Activated naive CD4-positive, alpha-beta T cell treated with anti-CD3 and anti-CD28 coated beads, Interleukin-2, amount 50 U/mL, for 24 hours (primary cell): ENCODE results near the gene COL21A1.
"Not testable (repeated sequence)": the region's sequence is repeated elsewhere in the genome, so short reads cannot be mapped to it uniquely, and the experiment has no call there.

ENCODE experiments used
- H3K27ac Mint-ChIP-seq: one replicate; pipeline ENCODE4 v1.8.0; 2021; ENCODE audit warnings: mild to moderate bottlenecking, mixed read lengths
- H3K27me3 Mint-ChIP-seq: one replicate; pipeline ENCODE4 v1.8.0; 2021; ENCODE audit warnings: mixed read lengths
- H3K36me3 Mint-ChIP-seq: one replicate; pipeline ENCODE4 v1.8.0; 2021; ENCODE audit warnings: mixed read lengths
- H3K4me1 Mint-ChIP-seq: one replicate; pipeline ENCODE4 v1.8.0; 2021; ENCODE audit warnings: mixed read lengths
- H3K4me3 Mint-ChIP-seq: one replicate; pipeline ENCODE4 v1.8.0; 2021; ENCODE audit warnings: mild to moderate bottlenecking, mixed read lengths
- H3K9me3 Mint-ChIP-seq: one replicate; pipeline ENCODE4 v1.8.0; 2021; ENCODE audit warnings: mixed read lengths

The COL21A1 gene

DNA sequence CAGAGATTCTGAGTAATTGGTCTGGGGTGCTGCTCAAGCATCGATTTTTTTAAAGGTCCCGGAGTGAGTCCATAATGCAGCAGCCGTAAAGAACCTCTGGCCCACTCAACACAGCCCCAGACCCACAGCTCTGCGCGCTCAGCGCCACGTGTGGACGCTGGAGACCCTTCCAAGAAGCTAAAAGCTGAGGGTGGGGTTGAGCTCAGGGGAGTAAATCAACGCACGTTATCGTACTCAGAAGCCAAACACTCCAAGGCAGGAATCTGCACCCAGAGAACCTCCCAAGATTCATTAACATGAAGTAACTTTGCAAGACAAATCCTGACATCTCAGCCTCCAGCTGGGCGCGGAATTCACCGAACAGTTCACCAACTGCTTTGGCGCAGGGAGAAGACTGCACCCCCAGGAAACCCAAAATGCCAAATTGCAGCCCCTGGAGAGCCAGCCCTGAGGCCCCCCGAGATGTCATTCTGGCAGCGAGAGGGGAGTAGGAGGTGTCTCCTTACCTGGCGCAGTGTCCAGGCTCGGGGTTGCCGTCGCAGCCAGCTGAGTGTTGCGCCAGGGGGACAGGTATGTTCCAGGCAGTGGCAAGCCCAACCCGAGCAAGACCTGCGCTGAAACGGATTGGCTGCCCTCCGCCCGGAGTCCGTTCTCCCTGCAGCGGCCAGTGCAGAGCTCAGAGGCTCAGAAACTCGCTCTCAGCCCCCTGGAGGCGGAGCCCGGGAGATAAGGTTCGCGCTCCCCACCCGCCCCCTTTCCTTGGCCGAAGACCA lies at the start of gene COL21A1:
COL21A1 (minus strand) TSS at position 700 of the 773 bp plus-strand sequence. CDS start 64,962 bp downstream, outside the sequence.
- Mint-ChIP-seq H3K4me3 (no peak within 1 kb of the TSS), H3K27ac (no peak within 1 kb of the TSS), H3K36me3 (no peaks in the 10 kb centered on the region), H3K9me3 (no peaks in the 10 kb centered on the region), H3K27me3 (peaks cover 5% of the 10 kb centered on the region), H3K4me1 (no peaks in the 10 kb centered on the region)

DNA sequence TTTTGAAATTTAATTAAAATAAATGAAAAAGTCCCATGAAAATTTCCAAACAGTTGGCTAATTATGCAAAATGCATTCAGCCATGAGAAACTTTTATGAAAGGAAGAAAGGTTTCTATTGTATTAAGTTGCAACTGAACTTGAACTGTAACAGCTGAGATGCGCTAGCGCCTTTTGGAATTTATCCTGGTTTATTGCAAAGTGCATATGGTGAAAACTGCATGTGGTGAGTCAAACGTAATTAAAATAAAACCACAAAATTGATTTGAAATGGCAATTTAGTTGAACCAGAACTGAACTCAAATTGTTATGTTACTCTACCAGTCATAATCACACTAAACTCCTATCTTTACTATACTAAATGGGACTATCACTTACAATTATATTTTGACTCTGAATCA lies 46.4 kb upstream of the COL21A1 start:
- H3K4me1 Mint-ChIP-seq, result no peaks in the 10 kb centered on the region
- H3K9me3 Mint-ChIP-seq, result no peaks in the 10 kb centered on the region

DNA sequence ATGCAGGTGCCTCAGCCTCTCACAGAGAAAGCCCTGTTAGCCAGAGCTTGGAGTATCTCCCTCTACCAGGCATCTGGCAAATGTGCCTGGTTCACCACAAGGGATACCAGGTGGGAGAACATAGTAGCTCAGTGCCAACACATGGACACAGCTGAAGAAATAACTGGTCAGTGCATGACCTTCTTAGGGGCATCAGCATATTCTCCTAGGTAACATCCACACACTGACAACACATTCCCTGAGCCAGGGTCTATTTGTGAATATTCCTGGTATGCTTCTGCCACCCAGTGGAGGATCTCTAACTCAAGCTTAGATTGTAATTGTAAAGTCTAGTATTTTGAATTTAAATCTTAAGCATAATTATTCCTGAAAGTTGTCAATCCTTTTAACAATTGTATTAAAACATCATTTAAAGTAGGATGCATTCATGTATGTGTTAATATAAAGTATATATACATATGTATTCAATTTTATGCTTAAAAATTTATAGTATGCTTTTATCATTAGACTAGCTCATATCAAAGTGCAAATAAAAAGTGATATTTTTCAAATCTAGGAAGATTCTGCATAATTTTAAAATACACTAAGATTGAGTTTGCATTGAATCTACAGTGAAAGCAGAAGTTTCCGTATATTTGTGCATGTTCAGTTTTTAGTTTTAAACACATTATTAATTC lies 45.3 kb upstream of the COL21A1 start:
- H3K27me3 Mint-ChIP-seq, result no peaks in the 10 kb centered on the region
- no peak overlapping the region for H3K4me3 Mint-ChIP-seq
- H3K9me3 Mint-ChIP-seq, result no peaks in the 10 kb centered on the region
- H3K4me1 Mint-ChIP-seq, result no peaks in the 10 kb centered on the region
- no peak overlapping the region for H3K27ac Mint-ChIP-seq
- H3K36me3 Mint-ChIP-seq, result no peaks in the 10 kb centered on the region

More for the DNA sequence above, 46.4 kb upstream of the COL21A1 start:
- Mint-ChIP-seq H3K27me3 (no peaks in the 10 kb centered on the region), H3K36me3 (no peaks in the 10 kb centered on the region), H3K4me3 (no peak overlapping the region), H3K27ac (no peak overlapping the region)

DNA sequence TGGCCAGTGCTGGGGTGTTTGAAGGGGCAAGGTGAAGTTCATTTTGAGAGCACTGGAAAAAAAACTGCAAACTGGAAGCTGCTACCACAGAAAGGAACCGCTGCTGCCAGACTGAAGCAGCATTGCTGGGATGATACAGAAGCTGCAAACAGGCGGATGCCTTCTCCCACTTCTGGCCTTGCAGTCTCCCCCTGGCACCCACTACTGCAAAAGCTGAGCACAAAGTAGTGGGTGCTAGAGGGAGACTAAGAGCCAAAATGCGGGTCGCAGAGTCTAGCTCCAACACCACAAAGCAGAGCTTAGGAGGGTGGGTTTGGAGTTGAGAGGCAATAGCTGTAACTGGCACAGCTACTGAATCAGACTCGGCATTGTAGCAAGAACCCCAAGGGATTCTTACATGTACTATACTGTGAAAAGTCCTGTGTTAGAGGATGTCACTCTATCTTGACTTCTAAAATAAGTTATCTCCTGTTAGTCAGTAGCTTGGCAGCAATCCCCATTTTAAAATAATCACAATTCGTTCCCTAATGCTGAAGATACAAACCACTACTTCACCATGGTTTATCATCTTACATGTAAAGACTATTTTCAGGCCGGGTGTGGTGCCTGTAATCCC lies 44.0 kb upstream of the COL21A1 start:
- H3K4me1 Mint-ChIP-seq, result no peaks in the 10 kb centered on the region
- H3K27me3 Mint-ChIP-seq, result no peaks in the 10 kb centered on the region
- no peak overlapping the region for H3K27ac Mint-ChIP-seq
- no peaks in the 10 kb centered on the region for H3K9me3 Mint-ChIP-seq
- no peaks in the 10 kb centered on the region for H3K36me3 Mint-ChIP-seq
- H3K4me3 Mint-ChIP-seq, result no peak overlapping the region

DNA sequence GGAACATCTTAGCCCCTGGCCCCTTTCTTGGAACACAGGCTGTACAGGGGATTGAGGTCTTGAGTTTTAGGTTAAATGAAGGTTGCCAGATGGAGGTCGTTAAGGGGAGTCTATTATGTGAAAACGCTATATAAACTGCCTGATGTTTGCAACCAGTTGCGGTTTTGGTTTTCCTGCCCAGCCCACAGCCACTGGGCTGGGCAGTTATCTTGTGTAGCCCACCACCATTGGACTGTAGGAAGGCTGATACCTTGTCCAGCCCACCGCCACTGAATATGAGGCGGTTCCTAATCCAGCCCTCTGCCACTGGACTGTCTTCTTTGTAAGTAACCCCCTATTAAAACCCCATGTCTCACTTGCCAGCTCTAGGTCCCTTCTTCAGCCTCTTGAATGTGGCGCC lies 42.3 kb upstream of the COL21A1 start:
- Mint-ChIP-seq H3K27me3 (no peaks in the 10 kb centered on the region), H3K36me3 (no peaks in the 10 kb centered on the region), H3K4me1 (no peaks in the 10 kb centered on the region), H3K27ac (no peak overlapping the region), H3K9me3 (no peaks in the 10 kb centered on the region), H3K4me3 (no peak overlapping the region)

DNA sequence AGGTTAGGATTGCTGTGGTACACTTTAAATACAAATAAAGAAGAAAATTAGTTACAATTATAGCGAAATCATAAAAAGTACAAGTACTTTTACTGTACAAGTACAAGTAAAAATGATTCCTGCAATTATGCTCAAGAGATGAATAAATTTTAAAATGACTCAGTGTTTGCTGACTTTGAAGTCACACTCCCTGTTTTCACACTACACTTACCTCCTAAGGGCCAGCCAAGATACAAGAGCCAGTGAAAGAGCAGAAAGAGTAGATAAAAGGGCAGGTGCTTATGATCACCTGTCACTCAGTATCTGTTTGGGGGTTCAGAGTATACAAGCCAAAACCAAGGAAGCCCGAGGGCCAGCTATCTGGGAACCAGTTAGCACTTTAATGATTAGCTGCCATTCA lies 41.0 kb upstream of the COL21A1 start:
- no peak overlapping the region for H3K27ac Mint-ChIP-seq
- no peaks in the 10 kb centered on the region for H3K36me3 Mint-ChIP-seq
- H3K27me3 Mint-ChIP-seq, result no peaks in the 10 kb centered on the region
- no peaks in the 10 kb centered on the region for H3K4me1 Mint-ChIP-seq
- no peaks in the 10 kb centered on the region for H3K9me3 Mint-ChIP-seq
- H3K4me3 Mint-ChIP-seq, result no peak overlapping the region

DNA sequence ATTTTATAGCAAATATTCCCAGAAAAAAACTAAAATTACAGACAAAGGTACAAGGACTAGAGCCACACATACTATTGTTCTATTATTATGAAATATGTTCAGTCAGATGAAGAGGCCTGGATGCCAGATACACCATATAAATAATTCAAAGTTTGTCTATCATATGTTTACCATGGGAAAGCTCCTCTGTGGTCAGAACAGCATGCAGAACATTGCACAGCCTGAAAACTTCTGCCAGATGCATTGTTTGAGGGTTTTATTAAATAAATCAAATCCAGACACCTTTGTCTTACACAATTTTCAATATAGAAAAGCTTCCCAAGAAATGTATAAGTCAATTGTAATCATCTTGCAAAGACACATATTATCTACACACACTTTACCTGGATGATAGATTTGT lies 35.0 kb upstream of the COL21A1 start:
- no peaks in the 10 kb centered on the region for H3K4me1 Mint-ChIP-seq
- H3K27ac Mint-ChIP-seq, result no peak overlapping the region
- no peaks in the 10 kb centered on the region for H3K27me3 Mint-ChIP-seq
- no peaks in the 10 kb centered on the region for H3K9me3 Mint-ChIP-seq
- H3K4me3 Mint-ChIP-seq, result no peak overlapping the region
- H3K36me3 Mint-ChIP-seq, result no peaks in the 10 kb centered on the region

DNA sequence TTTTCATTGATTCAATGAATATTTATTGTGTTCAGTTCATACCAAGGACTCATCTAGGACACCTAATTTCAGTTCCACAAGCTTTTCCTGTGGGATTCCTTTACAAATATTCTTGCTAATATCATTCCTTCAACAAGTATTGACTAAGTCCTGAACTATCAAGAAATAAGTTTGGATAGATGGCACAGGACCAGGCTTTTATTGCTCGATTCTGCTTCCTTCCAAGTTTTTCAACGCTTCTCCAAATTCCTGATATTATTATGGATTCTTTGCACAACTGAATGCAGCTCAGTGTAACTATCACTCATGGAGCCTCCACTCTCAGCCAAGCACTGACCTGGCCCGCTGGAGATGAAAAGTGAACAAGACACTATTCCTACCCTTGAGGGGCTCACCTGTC lies 32.7 kb upstream of the COL21A1 start:
- H3K27me3 Mint-ChIP-seq, result no peaks in the 10 kb centered on the region
- no peak overlapping the region for H3K4me3 Mint-ChIP-seq
- no peaks in the 10 kb centered on the region for H3K4me1 Mint-ChIP-seq
- H3K36me3 Mint-ChIP-seq, result no peaks in the 10 kb centered on the region
- H3K27ac Mint-ChIP-seq, result no peak overlapping the region
- peaks cover 3% of the 10 kb centered on the region for H3K9me3 Mint-ChIP-seq

DNA sequence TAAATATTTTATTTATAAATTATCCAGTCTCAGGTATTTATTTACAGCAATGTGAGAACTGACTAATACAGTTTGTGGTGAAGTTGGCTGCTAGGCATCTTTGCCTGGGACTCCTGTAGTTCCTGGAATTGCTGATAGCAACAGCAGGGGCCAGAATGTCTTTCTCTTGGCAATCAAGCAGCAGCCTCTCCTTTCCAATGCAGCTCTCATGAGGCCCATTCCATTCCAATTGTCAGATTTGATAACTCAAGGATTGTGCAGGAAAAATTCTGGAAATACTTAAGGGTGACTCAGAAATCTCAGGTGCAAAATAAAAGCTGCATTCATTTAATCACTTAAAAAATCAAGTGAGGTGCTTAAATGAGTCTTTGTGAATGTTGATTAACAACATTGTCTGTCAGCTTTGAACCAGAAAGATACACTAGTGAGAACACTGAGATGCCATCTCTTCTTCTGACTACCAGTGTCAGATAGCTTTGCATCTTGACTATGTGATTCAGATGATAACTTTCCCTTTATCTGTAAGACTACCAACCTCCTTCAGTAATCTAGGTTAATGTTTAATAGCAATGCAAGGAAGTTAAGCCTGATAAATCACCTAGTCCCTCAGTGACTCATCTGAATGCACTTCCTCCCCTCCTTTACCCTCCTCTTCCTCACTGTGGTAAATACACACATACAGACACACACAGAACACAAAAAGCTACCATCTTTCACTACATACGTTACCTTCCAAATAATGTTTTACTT lies 32.1 kb upstream of the COL21A1 start:
- H3K4me1 Mint-ChIP-seq, result no peaks in the 10 kb centered on the region

DNA sequence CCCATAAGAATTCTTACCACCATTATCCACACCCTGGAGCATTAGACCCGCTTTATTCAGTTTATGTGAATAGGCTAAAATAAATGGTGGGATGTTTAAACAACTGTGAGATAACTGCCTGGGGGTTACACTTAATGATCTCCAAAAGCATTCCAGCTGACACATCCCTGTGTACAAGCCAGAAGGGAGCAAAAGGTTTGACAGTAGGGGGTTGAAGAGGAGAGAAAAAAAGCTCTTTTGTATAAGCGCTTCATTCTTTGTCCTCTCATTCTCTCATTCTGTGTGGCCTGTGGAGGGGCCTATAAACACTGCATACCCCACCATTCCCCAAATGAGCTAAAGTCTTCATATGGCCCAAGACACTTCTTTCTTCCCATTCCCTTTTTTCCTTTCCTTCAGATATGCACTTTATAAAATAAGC lies 30.8 kb upstream of the COL21A1 start:
- H3K4me3 Mint-ChIP-seq, result no peak overlapping the region
- H3K27ac Mint-ChIP-seq, result no peak overlapping the region
- peaks cover 13% of the 10 kb centered on the region for H3K9me3 Mint-ChIP-seq
- H3K4me1 Mint-ChIP-seq, result no peaks in the 10 kb centered on the region
- no peaks in the 10 kb centered on the region for H3K36me3 Mint-ChIP-seq
- H3K27me3 Mint-ChIP-seq, result no peaks in the 10 kb centered on the region

More for the DNA sequence above, 32.1 kb upstream of the COL21A1 start:
- no peaks in the 10 kb centered on the region for H3K27me3 Mint-ChIP-seq
- H3K4me3 Mint-ChIP-seq, result no peak overlapping the region
- H3K27ac Mint-ChIP-seq, result no peak overlapping the region
- no peaks in the 10 kb centered on the region for H3K36me3 Mint-ChIP-seq
- peaks cover 9% of the 10 kb centered on the region for H3K9me3 Mint-ChIP-seq

DNA sequence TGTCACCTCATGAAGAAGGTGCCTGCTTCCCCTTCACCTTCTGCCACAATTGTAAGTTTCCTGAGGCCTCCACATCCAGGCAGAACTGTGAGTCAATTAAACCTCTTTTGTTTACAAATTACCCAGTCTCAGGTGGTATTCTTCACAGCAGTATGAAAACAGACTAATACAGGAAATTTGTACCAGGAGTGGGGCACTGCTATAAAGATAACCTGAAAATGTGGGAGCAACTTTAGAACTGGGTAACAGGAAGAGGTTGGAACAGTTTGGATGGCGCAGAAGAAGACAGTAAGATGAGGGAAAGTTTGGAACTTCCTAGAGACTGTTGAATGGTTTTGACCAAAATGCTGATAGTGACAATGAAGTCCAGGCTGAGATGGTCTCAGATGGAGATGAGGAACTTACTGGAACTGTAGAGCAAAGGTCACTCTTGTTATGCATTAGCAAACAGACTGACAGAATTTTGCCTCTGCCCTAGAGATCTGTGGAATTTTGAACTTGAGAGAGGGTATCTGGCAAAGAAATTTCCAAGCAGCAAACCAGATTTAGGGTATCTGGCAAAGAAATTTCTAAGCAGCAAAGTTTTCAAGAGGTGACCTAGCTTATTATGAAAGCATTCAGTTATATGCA lies 23.5 kb upstream of the COL21A1 start:
- Mint-ChIP-seq H3K27ac (no peak overlapping the region), H3K4me1 (no peaks in the 10 kb centered on the region), H3K9me3 (peaks cover 20% of the 10 kb centered on the region), H3K4me3 (no peak overlapping the region), H3K36me3 (no peaks in the 10 kb centered on the region), H3K27me3 (no peaks in the 10 kb centered on the region)

DNA sequence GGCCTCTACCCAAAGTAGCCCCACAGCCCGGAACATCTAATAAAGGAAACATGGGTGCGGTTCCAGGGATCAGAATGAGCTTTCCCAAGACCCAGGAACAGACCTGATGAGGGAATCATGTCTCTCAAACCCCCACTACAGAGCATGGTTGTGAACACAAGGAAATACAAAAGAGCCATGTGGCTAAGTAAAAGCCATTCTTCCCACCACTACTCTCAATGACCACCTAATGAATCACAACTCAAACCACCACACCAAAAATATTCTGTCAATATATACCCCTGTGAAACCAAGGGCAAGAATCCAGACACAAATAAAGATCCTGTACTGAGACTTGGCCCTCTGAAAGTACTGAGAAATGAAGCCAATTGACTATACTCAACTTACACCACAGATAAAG lies 20.9 kb upstream of the COL21A1 start:
- H3K4me3 Mint-ChIP-seq, result no peak overlapping the region
- no peaks in the 10 kb centered on the region for H3K4me1 Mint-ChIP-seq
- no peaks in the 10 kb centered on the region for H3K36me3 Mint-ChIP-seq
- H3K9me3 Mint-ChIP-seq, result peaks cover 7% of the 10 kb centered on the region
- no peak overlapping the region for H3K27ac Mint-ChIP-seq
- no peaks in the 10 kb centered on the region for H3K27me3 Mint-ChIP-seq

DNA sequence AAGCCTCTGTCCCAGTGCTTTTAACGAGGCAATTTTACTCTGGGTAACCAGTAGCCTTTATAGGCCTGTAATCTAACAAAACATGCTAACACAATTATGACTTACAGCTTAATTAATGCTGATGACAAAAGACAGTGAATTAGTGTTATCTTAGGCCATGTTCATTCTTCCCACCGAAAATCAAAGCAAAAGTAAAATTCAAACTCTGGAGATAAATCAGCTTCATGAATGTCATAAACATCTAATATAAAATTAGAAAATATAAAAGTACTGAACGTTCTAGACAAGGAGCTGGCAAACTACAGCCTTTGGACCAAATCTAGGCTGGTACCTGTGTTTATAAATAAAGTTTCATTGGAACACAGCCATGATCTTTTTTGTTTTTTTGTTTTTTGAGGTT lies 18.6 kb upstream of the COL21A1 start:
- H3K36me3 Mint-ChIP-seq, result no peaks in the 10 kb centered on the region
- no peaks in the 10 kb centered on the region for H3K4me1 Mint-ChIP-seq
- peaks cover 1% of the 10 kb centered on the region for H3K27me3 Mint-ChIP-seq
- no peak overlapping the region for H3K27ac Mint-ChIP-seq
- H3K4me3 Mint-ChIP-seq, result no peak overlapping the region
- H3K9me3 Mint-ChIP-seq, result peaks cover 6% of the 10 kb centered on the region

DNA sequence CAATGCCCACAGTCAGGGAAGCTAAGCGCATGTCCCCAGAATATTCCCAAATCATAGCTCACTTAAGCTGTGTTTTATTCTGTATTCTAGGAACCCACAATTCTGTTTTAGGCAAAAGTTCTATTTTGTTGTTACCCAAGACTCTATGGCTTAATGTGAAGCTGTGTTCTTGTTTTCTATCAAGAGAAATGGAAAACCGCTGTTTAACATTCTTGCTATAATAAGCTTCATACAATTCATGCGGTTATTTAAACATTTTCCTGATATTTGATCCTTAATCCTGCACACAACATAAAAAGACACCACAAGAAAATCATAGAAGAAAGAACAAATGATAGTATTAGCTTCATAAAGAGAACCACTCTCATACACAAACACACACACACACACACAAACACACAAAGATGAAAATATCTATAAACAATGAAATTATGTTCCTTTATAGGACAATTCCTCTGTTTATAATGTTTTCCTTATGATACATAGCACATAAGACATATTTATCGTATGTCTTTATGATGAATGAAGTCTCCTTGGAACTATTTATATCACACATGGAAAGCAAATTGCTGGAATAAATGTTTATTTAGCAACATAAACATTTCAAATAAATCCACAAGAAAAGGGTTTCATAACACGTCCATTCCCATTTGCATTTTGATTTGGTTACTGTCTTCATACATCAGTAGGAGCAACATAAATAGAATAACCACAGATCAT lies 16.4 kb upstream of the COL21A1 start:
- peaks cover 1% of the 10 kb centered on the region for H3K27me3 Mint-ChIP-seq
- no peak overlapping the region for H3K27ac Mint-ChIP-seq
- no peaks in the 10 kb centered on the region for H3K4me1 Mint-ChIP-seq
- H3K9me3 Mint-ChIP-seq, result no peaks in the 10 kb centered on the region
- H3K36me3 Mint-ChIP-seq, result no peaks in the 10 kb centered on the region
- no peak overlapping the region for H3K4me3 Mint-ChIP-seq

DNA sequence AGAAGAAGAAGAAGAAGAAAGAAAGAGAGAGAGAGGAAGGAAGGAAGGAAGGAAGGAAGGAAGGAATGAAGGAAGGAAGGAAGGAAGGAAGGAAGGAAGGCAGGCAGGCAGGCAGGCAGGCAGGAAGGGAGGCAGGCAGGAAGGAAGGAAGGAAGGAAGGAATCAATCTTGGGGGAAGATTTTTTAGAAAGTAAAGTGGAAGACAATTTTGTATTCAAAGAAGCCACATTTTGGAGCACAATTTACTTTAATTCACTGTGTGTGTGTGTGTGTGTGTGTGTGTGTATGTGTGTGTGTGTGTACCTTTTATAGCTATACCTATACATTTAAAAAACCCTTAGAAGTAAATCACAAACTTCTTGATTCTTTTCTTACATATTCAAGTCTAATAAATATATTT lies 13.2 kb upstream of the COL21A1 start:
- not testable (repeated sequence) for H3K27ac Mint-ChIP-seq, H3K4me3 Mint-ChIP-seq, H3K4me1 Mint-ChIP-seq, H3K36me3 Mint-ChIP-seq, H3K27me3 Mint-ChIP-seq, H3K9me3 Mint-ChIP-seq
